A549 (cell line): Measurements from ENCODE around the gene IQSEC2. TPM values are rescaled to one million over a fixed set of nuclear protein-coding genes. Genes with fewer than 3 reads are reported as not detected.

Source experiments
- ATAC-seq, 2 experiments: fragments of 200-7000 bp in 1 of 2; fragments of >200 bp in 1 of 2; cut with Nextera tagmentation in 1 of 2; cut with Tn5 transposase in 1 of 2; 3 replicates each; pipeline versions ENCODE4 v1.8.0 to v1.9.1; 2018 to 2020; ENCODE audit warnings: mild to moderate bottlenecking in 1 of 2, moderate library complexity in 1 of 2
- CTCF ChIA-PET: fragments of 300-600 bp; sonication (Branson Sonifier 250); formaldehyde crosslinking; extraction: SDS; loops from one replicate; lab custom pipeline; 2021; ENCODE audit warnings: antibody characterized with exemption, inconsistent platforms; lab: Yijun Ruan, JAX
- POLR2A ChIA-PET: fragments of 350-600 bp; formaldehyde crosslinking; extraction: SDS; loops from one replicate; lab custom pipeline; 2021; ENCODE audit warnings: antibody characterized with exemption, inconsistent platforms; lab: Yijun Ruan, JAX
- DNase-seq, 2 experiments: peaks; one replicate each; pipeline versions ENCODE4 v3.0.0 to v3.0.0-alpha.2; 2011 to 2016; ENCODE audit warnings: low read depth in 1 of 2, low spot score in 1 of 2
- FAIRE-seq: peaks from 2 replicates; lab custom pipeline; 2011; peaks lifted over from hg19 to GRCh38; lab: Jason Lieb, UNC
- H3K27ac ChIP-seq, 2 experiments: fragments of >200 bp; sonication (Bioruptor Twin); formaldehyde crosslinking; 3 replicates each; pipeline ENCODE4 v1.5.1; 2016 to 2017
- H3K4me1 ChIP-seq: fragments of >200 bp; sonication (Bioruptor Twin); formaldehyde crosslinking; 3 replicates; pipeline ENCODE4 v1.6.1; 2016
- H3K4me2 ChIP-seq: fragments of >200 bp; sonication (Bioruptor Twin); formaldehyde crosslinking; 3 replicates; pipeline ENCODE4 v1.6.1; 2016
- H3K4me3 ChIP-seq: fragments of >200 bp; sonication (Bioruptor Twin); formaldehyde crosslinking; 3 replicates; pipeline ENCODE4 v1.5.1; 2016
- H3K9me3 ChIP-seq: fragments of >200 bp; sonication (Bioruptor Twin); formaldehyde crosslinking; 3 replicates; pipeline ENCODE4 v1.6.1; 2016
- CEBPB ChIP-seq, 2 experiments: fragments of >200 bp in 1 of 2; sonication (Bioruptor Twin) in 1 of 2; formaldehyde crosslinking in 1 of 2; IDR thresholded peaks; 2 replicates each; pipeline ENCODE4 v1.6.1; 2012 to 2016
- EHMT2 ChIP-seq: fragments of 200-600 bp; sonication (generic); IDR thresholded peaks from 2 replicates; pipeline ENCODE4 v1.6.1; 2016; ENCODE audit warnings: antibody characterized with exemption, low read depth, mild to moderate bottlenecking, moderate library complexity
- EP300 ChIP-seq, 2 experiments: fragments of >200 bp; sonication (Bioruptor Twin); formaldehyde crosslinking; IDR thresholded peaks; 2 replicates in 1 of 2; 3 replicates in 1 of 2; pipeline ENCODE4 v1.6.1; 2016 to 2017
- ESRRA ChIP-seq: fragments of 150-350 bp; IDR thresholded peaks from 2 replicates; pipeline ENCODE4 v1.6.1; 2014; ENCODE audit warnings: mild to moderate bottlenecking, low read length, borderline replicate concordance
- FOSL2 ChIP-seq, 2 experiments: fragments of 450-650 bp in 1 of 2; fragments of >200 bp in 1 of 2; sonication (Bioruptor Twin) in 1 of 2; formaldehyde crosslinking; IDR thresholded peaks; 2 replicates each; pipeline versions ENCODE4 v1.5.0 to v1.6.1; 2016 to 2020; ENCODE audit warnings: mild to moderate bottlenecking in 1 of 2, moderate library complexity in 1 of 2
- FOXS1 ChIP-seq: fragments of 250-450 bp; sonication (Bioruptor Pico); IDR thresholded peaks from 2 replicates; pipeline ENCODE4 v1.5.0; 2020; ENCODE audit warnings: mild to moderate bottlenecking, moderate library complexity
- PHF8 ChIP-seq: fragments of 200-600 bp; sonication (generic); IDR thresholded peaks from 2 replicates; pipeline ENCODE4 v1.6.1; 2016; ENCODE audit warnings: low read depth, mild to moderate bottlenecking, antibody characterized with exemption, moderate library complexity, borderline replicate concordance
- POLR2A ChIP-seq: IDR thresholded peaks from 2 replicates; pipeline ENCODE4 v1.6.1; 2012; ENCODE audit warnings: mild to moderate bottlenecking, low read length
- RARB ChIP-seq: fragments of 250-450 bp; sonication (Bioruptor Pico); IDR thresholded peaks from 2 replicates; pipeline ENCODE4 v1.8.0; 2021; ENCODE audit warnings: mild to moderate bottlenecking, moderate library complexity
- RCOR1 ChIP-seq: fragments of 150-350 bp; IDR thresholded peaks from 2 replicates; pipeline ENCODE4 v1.6.1; 2014; ENCODE audit warnings: antibody characterized with exemption, low read length, low read depth
- SMC3 ChIP-seq: fragments of >200 bp; sonication (Bioruptor Twin); formaldehyde crosslinking; IDR thresholded peaks from 3 replicates; pipeline ENCODE4 v1.6.1; 2018; ENCODE audit warnings: inconsistent platforms
- ZC3H11A ChIP-seq: fragments of 450-650 bp; IDR thresholded peaks from 2 replicates; pipeline ENCODE4 v1.6.1; 2014; ENCODE audit warnings: antibody characterized with exemption, mild to moderate bottlenecking
- WGBS: methylation state at CpG from one replicate; pipeline ENCODE4 v1.1.6; 2017; ENCODE audit errors: missing lambda C conversion rate; 5-methylcytosine and 5-hydroxymethylcytosine counted together
- polyA plus RNA-seq, 4 experiments: library from polyadenylated mRNA; depleted of rRNA in 3 of 4; stranded (reverse); fragments of >200 nt; fragmentation: RNase III in 1 of 4; extraction: RNeasy Plus Mini Kit Qiagen cat#74134 plus additional on column Dnase treatment in 1 of 4; gene quantifications; 2 replicates in 3 of 4; 3 replicates in 1 of 4; pipeline ENCODE4 v1.2.3, GENCODE V29; 2011 to 2017
- TF ChIP-seq, protein P1 (sequence below): fragments of 250-450 bp; sonication (Bioruptor Pico); IDR thresholded peaks from 2 replicates; pipeline ENCODE4 v1.5.0; 2021; ENCODE audit warnings: mild to moderate bottlenecking, moderate library complexity, borderline replicate concordance
- TF ChIP-seq, protein P2 (sequence below): IDR thresholded peaks from 2 replicates; pipeline ENCODE4 v1.6.1; 2012
- TF ChIP-seq, protein P3 (sequence below): fragments of 150-350 bp; IDR thresholded peaks from 2 replicates; pipeline ENCODE4 v1.6.1; 2014; ENCODE audit warnings: low read depth, mild to moderate bottlenecking, low read length
- TF ChIP-seq, protein P4 (sequence below): fragments of 450-650 bp; IDR thresholded peaks from 2 replicates; pipeline ENCODE4 v1.6.1; 2014; ENCODE audit warnings: antibody characterized with exemption
- TF ChIP-seq, protein P5 (sequence below): fragments of 250-450 bp; sonication (Bioruptor Pico); IDR thresholded peaks from 2 replicates; pipeline ENCODE4 v1.5.0; 2020; ENCODE audit warnings: low read depth, mild to moderate bottlenecking, moderate library complexity
- TF ChIP-seq, protein P6 (sequence below): fragments of >200 bp; sonication (Bioruptor Twin); formaldehyde crosslinking; IDR thresholded peaks from 3 replicates; pipeline ENCODE4 v1.6.1; 2016

Gene IQSEC2
- polyA plus RNA-seq, 2 of the 4 experiments (the other 2 are of a cell fraction), result 28.3 to 37.6 TPM

DNA sequence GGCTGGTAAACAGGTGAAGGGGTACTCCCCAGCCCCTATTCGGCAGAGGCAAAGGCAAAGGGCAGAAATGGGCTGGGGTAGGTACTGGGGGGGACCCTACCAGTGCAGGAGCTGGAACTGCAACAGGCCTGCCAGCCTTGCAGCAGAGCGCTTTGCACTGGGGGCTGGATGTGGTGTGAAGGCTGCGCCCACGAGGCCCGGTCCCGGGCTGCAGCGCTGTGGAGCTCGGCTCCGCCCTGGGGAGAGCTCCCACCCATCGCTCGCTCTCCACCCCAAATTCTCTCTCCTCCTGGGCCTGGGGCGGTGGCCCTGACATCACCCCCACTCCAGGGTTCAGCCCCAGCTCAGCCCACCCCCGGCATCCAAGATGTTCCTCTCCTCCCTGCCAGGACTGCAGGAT lies 24.2 kb downstream of the IQSEC2 start:
- ATAC-seq (no peak), FAIRE-seq (no peak), DNase-seq (no peak)
- Histone ChIP-seq H3K9me3 (no peaks in the 10 kb centered on the region), H3K4me1 (peaks cover 18% of the 10 kb centered on the region), H3K4me2 (no peak overlapping the region), H3K4me3 (no peak overlapping the region), H3K27ac (peak overlapping the region in 1 of 2 experiments; percentile 43; a peak in 1 of 6 replicates)
- 93% methylated on average over 11 of the region's 13 CpGs for WGBS
- ChIA-PET POLR2A (no interaction called here), CTCF (interaction anchor here (1.1 to 1.6 kb wide), 3 partner anchors 13 to 38 kb away, joined by 3 read pairs; no protein-coding TSS in a partner anchor)
- TF ChIP-seq ESRRA (no peak), CEBPB (IDR thresholded peaks at IDR 0.05) (no peak), RCOR1 (no peak), SMC3 (no peak), ZC3H11A (no peak), FOXS1 (CRISPR knock-in tag) (no peak), POLR2A (no peak), FOSL2 (IDR thresholded peaks at IDR 0.05) (no peak), FOSL2 (CRISPR knock-in tag; IDR thresholded peaks at IDR 0.05) (no peak)
- TF ChIP-seq, protein P1, sequence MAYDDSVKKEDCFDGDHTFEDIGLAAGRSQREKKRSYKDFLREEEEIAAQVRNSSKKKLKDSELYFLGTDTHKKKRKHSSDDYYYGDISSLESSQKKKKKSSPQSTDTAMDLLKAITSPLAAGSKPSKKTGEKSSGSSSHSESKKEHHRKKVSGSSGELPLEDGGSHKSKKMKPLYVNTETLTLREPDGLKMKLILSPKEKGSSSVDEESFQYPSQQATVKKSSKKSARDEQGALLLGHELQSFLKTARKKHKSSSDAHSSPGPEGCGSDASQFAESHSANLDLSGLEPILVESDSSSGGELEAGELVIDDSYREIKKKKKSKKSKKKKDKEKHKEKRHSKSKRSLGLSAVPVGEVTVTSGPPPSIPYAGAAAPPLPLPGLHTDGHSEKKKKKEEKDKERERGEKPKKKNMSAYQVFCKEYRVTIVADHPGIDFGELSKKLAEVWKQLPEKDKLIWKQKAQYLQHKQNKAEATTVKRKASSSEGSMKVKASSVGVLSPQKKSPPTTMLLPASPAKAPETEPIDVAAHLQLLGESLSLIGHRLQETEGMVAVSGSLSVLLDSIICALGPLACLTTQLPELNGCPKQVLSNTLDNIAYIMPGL (CRISPR knock-in tag), result no peak
- TF ChIP-seq, protein P2, sequence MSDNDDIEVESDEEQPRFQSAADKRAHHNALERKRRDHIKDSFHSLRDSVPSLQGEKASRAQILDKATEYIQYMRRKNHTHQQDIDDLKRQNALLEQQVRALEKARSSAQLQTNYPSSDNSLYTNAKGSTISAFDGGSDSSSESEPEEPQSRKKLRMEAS, result no peak
- TF ChIP-seq, protein P3, sequence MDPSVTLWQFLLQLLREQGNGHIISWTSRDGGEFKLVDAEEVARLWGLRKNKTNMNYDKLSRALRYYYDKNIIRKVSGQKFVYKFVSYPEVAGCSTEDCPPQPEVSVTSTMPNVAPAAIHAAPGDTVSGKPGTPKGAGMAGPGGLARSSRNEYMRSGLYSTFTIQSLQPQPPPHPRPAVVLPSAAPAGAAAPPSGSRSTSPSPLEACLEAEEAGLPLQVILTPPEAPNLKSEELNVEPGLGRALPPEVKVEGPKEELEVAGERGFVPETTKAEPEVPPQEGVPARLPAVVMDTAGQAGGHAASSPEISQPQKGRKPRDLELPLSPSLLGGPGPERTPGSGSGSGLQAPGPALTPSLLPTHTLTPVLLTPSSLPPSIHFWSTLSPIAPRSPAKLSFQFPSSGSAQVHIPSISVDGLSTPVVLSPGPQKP, result no peak

DNA sequence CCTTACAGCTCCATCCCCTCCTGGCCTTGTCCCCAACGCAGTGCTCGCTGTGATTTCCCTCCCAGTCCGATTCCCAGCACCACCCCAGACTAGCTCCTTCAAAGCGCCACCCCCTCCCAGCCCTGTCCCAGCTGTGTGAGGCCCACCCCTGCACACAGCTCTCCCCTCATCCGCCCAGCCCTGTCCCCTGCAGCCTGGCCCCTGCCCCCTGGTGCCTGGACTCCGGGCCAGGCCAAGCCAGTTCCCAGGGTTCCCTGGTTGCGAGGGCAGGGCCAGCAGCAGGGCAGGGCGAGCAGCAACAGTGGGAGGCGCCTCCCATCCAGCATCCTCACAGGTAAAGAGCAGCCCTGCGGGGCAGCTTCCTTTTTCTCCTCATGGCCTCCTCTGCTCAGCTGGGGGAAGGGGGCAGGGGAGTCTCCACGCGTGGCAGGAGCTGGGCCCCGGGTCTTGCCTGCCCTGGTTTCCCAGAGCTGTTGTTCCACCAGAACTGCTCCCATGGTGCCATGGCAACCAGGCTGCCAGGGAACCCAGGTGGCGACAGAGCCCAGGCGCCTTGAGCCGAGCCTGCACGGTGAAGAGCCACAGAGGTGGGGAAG lies 24.8 kb downstream of the IQSEC2 start:
- H3K9me3 ChIP-seq, result no peaks in the 10 kb centered on the region
- TF ChIP-seq RARB (CRISPR knock-in tag) (no peak), PHF8 (no peak), EHMT2 (no peak), EP300 (IDR thresholded peaks at IDR 0.05) (no peak), ESRRA (no peak)
- TF ChIP-seq, protein P4, sequence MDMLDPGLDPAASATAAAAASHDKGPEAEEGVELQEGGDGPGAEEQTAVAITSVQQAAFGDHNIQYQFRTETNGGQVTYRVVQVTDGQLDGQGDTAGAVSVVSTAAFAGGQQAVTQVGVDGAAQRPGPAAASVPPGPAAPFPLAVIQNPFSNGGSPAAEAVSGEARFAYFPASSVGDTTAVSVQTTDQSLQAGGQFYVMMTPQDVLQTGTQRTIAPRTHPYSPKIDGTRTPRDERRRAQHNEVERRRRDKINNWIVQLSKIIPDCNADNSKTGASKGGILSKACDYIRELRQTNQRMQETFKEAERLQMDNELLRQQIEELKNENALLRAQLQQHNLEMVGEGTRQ, result no peak
- TF ChIP-seq, protein P1 (CRISPR knock-in tag), result no peak
- TF ChIP-seq, protein P5, sequence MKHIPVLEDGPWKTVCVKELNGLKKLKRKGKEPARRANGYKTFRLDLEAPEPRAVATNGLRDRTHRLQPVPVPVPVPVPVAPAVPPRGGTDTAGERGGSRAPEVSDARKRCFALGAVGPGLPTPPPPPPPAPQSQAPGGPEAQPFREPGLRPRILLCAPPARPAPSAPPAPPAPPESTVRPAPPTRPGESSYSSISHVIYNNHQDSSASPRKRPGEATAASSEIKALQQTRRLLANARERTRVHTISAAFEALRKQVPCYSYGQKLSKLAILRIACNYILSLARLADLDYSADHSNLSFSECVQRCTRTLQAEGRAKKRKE (CRISPR knock-in tag), result no peak
- TF ChIP-seq, protein P6, sequence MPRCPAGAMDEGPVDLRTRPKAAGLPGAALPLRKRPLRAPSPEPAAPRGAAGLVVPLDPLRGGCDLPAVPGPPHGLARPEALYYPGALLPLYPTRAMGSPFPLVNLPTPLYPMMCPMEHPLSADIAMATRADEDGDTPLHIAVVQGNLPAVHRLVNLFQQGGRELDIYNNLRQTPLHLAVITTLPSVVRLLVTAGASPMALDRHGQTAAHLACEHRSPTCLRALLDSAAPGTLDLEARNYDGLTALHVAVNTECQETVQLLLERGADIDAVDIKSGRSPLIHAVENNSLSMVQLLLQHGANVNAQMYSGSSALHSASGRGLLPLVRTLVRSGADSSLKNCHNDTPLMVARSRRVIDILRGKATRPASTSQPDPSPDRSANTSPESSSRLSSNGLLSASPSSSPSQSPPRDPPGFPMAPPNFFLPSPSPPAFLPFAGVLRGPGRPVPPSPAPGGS, result no peak
- ATAC-seq (no peak; a peak in 1 of 6 replicates), DNase-seq (no peak), FAIRE-seq (no peak)
- H3K4me1 ChIP-seq, result peaks cover 12% of the 10 kb centered on the region; the same call in 2 of the 3 replicates
- CTCF ChIA-PET, result interaction anchor here (1.0 to 1.6 kb wide), 5 partner anchors 9 to 225 kb away, joined by 3 to 4 read pairs (median 3); no protein-coding TSS in a partner anchor
- no peak overlapping the region for H3K4me3 ChIP-seq
- H3K4me2 ChIP-seq, result no peak overlapping the region
- peak overlapping the region in 1 of 2 experiments; percentile 61; a peak in 3 of 6 replicates for H3K27ac ChIP-seq
- POLR2A ChIA-PET, result no interaction called here
- 100% methylated on average over 4 of the region's 17 CpGs for WGBS
